Small intestine (tissue), 7 donors: ENCODE results near the gene PADI6. TPM values are rescaled to one million over a fixed set of nuclear protein-coding genes. Genes with fewer than 3 reads are reported as not detected.

ENCODE experiments used
- DNase-seq, 2 donors: peaks; one replicate each; pipeline versions ENCODE4 v3.0.0 to v3.0.0-alpha.2; 2013
- FAIRE-seq: peaks from 2 replicates; lab custom pipeline; 2012; peaks lifted over from hg19 to GRCh38; lab: Jason Lieb, UNC
- H3K27ac ChIP-seq, 3 donors: one replicate each; pipeline ENCODE4 v1.5.1; 2013; ENCODE audit warnings: low read length in 2 of 3, mild to moderate bottlenecking in 2 of 3, control low read depth in 1 of 3, inconsistent platforms in 1 of 3, low read depth in 1 of 3, moderate library complexity in 1 of 3
- H3K27me3 ChIP-seq, 3 donors: one replicate each; pipeline ENCODE4 v1.6.1; 2013; ENCODE audit warnings: low read length in 3 of 3, inconsistent platforms in 1 of 3; ENCODE audit not compliant: control insufficient read depth in 3 of 3, insufficient read depth in 3 of 3
- H3K36me3 ChIP-seq, 3 donors: one replicate each; pipeline ENCODE4 v1.6.1; 2013; ENCODE audit warnings: low read length in 3 of 3, inconsistent platforms in 1 of 3, low read depth in 1 of 3, mild to moderate bottlenecking in 1 of 3, moderate library complexity in 1 of 3; ENCODE audit not compliant: control insufficient read depth in 3 of 3, insufficient read depth in 2 of 3
- H3K4me1 ChIP-seq, 3 donors: one replicate each; pipeline ENCODE4 v1.6.1; 2013; ENCODE audit warnings: low read length in 2 of 3, inconsistent platforms in 1 of 3, low read depth in 1 of 3, mild to moderate bottlenecking in 1 of 3, moderate library complexity in 1 of 3; ENCODE audit not compliant: control insufficient read depth in 3 of 3, insufficient read depth in 2 of 3
- H3K4me3 ChIP-seq, 3 donors: one replicate each; pipeline ENCODE4 v1.5.1; 2013; ENCODE audit warnings: low read length in 3 of 3, control low read depth in 1 of 3, inconsistent platforms in 1 of 3, low read depth in 1 of 3, mild to moderate bottlenecking in 1 of 3, moderate library complexity in 1 of 3
- H3K9me3 ChIP-seq, 2 donors: one replicate each; pipeline ENCODE4 v1.6.1; 2013; ENCODE audit warnings: low read depth in 1 of 2, low read length in 1 of 2; ENCODE audit not compliant: control insufficient read depth in 2 of 2, insufficient read depth in 1 of 2
- WGBS, 3 donors: extraction: QIAGEN DNeasy Blood & Tissue Kit; methylation state at CpG; one replicate each; pipeline ENCODE4 v1.1.7; 2013; 5-methylcytosine and 5-hydroxymethylcytosine counted together
- polyA plus RNA-seq, 4 donors: library from polyadenylated mRNA; stranded (reverse) in 3 of 4; unstranded in 1 of 4; fragments of 200-250 nt in 3 of 4; fragments of 120-200 nt in 1 of 4; gene quantifications; one replicate each; pipeline versions ENCODE4 v1.2.1 to v1.2.3, GENCODE V29; 2013
- donor health status: healthy with polysubstance abuse.
- donor health status: control.
- donor health status: control.
- donor health status: Bipolar disorder and iron deficiency.
- donor health status: healthy.

PADI6 gene
- polyA plus RNA-seq, 4 donors: not detected

DNA sequence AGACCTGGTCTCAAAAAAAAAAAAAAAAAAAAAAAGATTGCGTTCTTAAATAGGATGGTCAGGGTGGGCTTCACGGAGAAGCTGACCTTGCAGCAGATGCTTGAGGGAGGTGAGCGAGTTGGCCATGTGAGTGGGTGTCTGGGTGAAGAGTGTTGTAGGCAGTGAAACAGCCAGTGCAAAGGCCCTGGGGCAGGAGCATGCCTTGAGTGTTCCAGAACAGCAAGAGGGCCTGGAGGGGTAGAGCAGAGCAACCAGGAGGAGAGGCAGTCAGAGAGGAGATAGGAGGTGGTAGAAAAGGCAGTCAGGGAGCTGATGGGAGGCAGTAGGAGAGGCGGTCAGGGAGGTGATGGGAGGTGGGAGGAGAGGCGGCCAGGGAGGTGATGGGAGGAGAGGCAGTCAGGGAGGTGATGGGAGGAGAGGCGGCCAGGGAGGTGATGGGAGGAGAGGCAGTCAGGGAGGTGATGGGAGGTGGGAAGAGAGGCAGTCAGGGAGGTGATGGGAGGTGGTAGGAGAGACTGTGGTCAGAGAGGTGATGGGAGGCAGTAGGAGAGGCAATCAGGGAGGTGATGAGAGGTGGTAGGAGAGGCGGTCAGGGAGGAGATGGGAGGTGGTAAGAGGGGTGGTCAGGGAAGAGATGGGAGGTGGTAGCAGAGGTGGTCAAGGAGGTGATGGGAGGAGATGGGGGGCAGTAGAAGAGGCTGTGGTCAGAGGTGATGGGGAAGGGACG lies 20.2 kb upstream of the PADI6 start:
- H3K27me3 ChIP-seq: peaks cover 0 to 4% (median 2%) of the 10 kb centered on the region in 3 donors
- 80 to 84% (median 84%) methylated on average over 7 to 8 of the region's 8 CpGs for WGBS, 3 donors
- FAIRE-seq: no peak

GRCh38 chr1:17352419-17352909 lies 19.5 kb upstream of the PADI6 start:
- WGBS, 3 donors: 67 to 71% (median 68%) methylated on average over 8 of the region's 8 CpGs
- no peak overlapping the region for H3K27ac ChIP-seq
- no peak overlapping the region for H3K4me3 ChIP-seq
- peaks cover 0 to 4% (median 2%) of the 10 kb centered on the region in 3 donors for H3K27me3 ChIP-seq
- no peaks in the 10 kb centered on the region for H3K36me3 ChIP-seq
- DNase-seq (no peak), FAIRE-seq (no peak)
- no peaks in the 10 kb centered on the region for H3K9me3 ChIP-seq
- H3K4me1 ChIP-seq: no peaks in the 10 kb centered on the region

More for the DNA sequence above, 20.2 kb upstream of the PADI6 start:
- DNase-seq: no peak
- Histone ChIP-seq H3K27ac (no peak overlapping the region), H3K36me3 (no peaks in the 10 kb centered on the region), H3K9me3 (no peaks in the 10 kb centered on the region), H3K4me3 (no peak overlapping the region), H3K4me1 (no peaks in the 10 kb centered on the region)

- WGBS, 3 donors: 39 to 45% (median 40%) methylated on average over 6 of the region's 6 CpGs
- H3K9me3 ChIP-seq: no peaks in the 10 kb centered on the region
- H3K27me3 ChIP-seq: peaks cover 0 to 2% (median 0%) of the 10 kb centered on the region in 3 donors
- H3K4me3 ChIP-seq: no peak overlapping the region
- H3K4me1 ChIP-seq: no peaks in the 10 kb centered on the region
- H3K27ac ChIP-seq: no peak overlapping the region
- FAIRE-seq: no peak
- H3K36me3 ChIP-seq: no peaks in the 10 kb centered on the region
- DNase-seq: no peak
These were observed 16.1 kb upstream of the PADI6 start for GRCh38 chr1:17355898-17356297.

- peaks cover 0 to 2% (median 0%) of the 10 kb centered on the region in 3 donors for H3K27me3 ChIP-seq
- H3K27ac ChIP-seq: no peak overlapping the region
- no peaks in the 10 kb centered on the region for H3K4me1 ChIP-seq
- H3K4me3 ChIP-seq: no peak overlapping the region
- no peaks in the 10 kb centered on the region for H3K9me3 ChIP-seq
- no peaks in the 10 kb centered on the region for H3K36me3 ChIP-seq
- DNase-seq (no peak), FAIRE-seq (no peak)
- WGBS, 3 donors: 47 to 62% (median 53%) methylated on average over 11 to 12 of the region's 12 CpGs
These were observed 15.5 kb upstream of the PADI6 start for GRCh38 chr1:17356387-17357026.

- DNase-seq (no peak), FAIRE-seq (no peak)
- no peak overlapping the region for H3K4me3 ChIP-seq
- H3K4me1 ChIP-seq: no peaks in the 10 kb centered on the region
- H3K27me3 ChIP-seq: no peaks in the 10 kb centered on the region
- no peaks in the 10 kb centered on the region for H3K9me3 ChIP-seq
- WGBS, 3 donors: 65 to 83% (median 81%) methylated on average over 3 to 4 of the region's 4 CpGs
- no peaks in the 10 kb centered on the region for H3K36me3 ChIP-seq
- H3K27ac ChIP-seq: no peak overlapping the region
These were observed 13.4 kb upstream of the PADI6 start for GRCh38 chr1:17358557-17358956.

DNA sequence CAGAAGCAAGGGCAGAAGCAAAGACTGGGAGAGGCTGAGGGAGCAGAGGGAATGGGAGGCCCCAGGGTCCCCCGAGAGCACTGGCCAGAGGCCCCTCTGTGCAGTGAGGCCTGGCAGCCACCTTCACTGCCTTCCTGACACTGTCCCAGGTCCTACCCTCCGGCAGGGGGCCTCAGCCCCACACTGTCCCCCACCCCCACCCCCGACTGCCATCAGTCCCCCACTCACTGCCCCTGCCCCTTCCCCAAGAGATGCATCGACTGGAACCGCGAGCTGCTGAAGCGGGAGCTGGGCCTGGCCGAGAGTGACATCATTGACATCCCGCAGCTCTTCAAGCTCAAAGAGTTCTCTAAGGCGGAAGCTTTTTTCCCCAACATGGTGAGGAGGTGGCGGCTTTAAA lies 13.0 kb upstream of the PADI6 start:
- Histone ChIP-seq H3K9me3 (no peaks in the 10 kb centered on the region), H3K4me3 (no peak overlapping the region), H3K4me1 (no peaks in the 10 kb centered on the region), H3K36me3 (no peaks in the 10 kb centered on the region), H3K27ac (no peak overlapping the region), H3K27me3 (no peaks in the 10 kb centered on the region)
- FAIRE-seq (no peak), DNase-seq (no peak)
- WGBS, 3 donors: 45 to 51% (median 47%) methylated on average over 11 of the region's 11 CpGs

DNA sequence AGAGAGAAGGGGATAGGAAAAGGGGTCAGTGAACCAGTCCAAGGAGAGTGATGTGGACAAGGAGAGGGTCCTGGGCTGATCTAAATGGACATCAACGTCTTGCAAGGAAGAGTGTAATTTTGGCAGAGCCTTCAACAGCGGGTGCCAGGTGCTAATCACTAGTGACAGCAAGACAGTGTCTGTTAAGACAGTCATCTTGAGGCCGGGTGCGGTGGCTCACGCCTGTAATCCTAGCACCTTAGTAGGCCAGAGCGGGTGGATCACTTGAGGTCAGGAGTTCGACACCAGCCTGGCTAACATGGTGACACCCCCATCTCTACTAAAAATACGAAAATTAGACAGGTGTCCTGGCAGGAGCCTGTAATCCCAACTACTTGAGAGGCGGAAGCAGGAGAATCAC lies 12.2 kb upstream of the PADI6 start:
- 67 to 80% (median 72%) methylated on average over 9 of the region's 9 CpGs for WGBS, 3 donors
- no peaks in the 10 kb centered on the region for H3K36me3 ChIP-seq
- FAIRE-seq (no peak), DNase-seq (no peak)
- H3K4me1 ChIP-seq: no peaks in the 10 kb centered on the region
- H3K27ac ChIP-seq: no peak overlapping the region
- no peak overlapping the region for H3K4me3 ChIP-seq
- no peaks in the 10 kb centered on the region for H3K27me3 ChIP-seq
- no peaks in the 10 kb centered on the region for H3K9me3 ChIP-seq

- FAIRE-seq (no peak), DNase-seq (no peak)
- no peaks in the 10 kb centered on the region for H3K4me1 ChIP-seq
- no peaks in the 10 kb centered on the region for H3K36me3 ChIP-seq
- no peak overlapping the region for H3K27ac ChIP-seq
- H3K27me3 ChIP-seq: no peaks in the 10 kb centered on the region
- no peaks in the 10 kb centered on the region for H3K9me3 ChIP-seq
- WGBS, 3 donors: 74 to 86% (median 85%) methylated on average over 11 of the region's 11 CpGs
- no peak overlapping the region for H3K4me3 ChIP-seq
These were observed 11.6 kb upstream of the PADI6 start for GRCh38 chr1:17360272-17360956.
